K562 (cell line): ENCODE results near the gene SPRING1. TPM values are rescaled to one million over a fixed set of nuclear protein-coding genes. Genes with fewer than 3 reads are reported as not detected.

ENCODE experiments used
- AFF1 ChIP-seq, 2 experiments: fragments of 450-650 bp; IDR thresholded peaks; 2 replicates each; pipeline ENCODE4 v1.6.1; 2018; ENCODE audit warnings: mild to moderate bottlenecking in 2 of 2, low read depth in 1 of 2; ENCODE audit not compliant: partially characterized antibody in 2 of 2
- ASH1L ChIP-seq: fragments of 450-650 bp; IDR thresholded peaks from 2 replicates; pipeline ENCODE4 v1.6.1; 2018; ENCODE audit warnings: borderline replicate concordance, mild to moderate bottlenecking, low read depth; ENCODE audit not compliant: partially characterized antibody
- CREB5 ChIP-seq: fragments of 250-450 bp; sonication (Bioruptor Pico); IDR thresholded peaks from 2 replicates; pipeline ENCODE4 v1.5.0; 2020; ENCODE audit warnings: mild to moderate bottlenecking
- FOSL1 ChIP-seq: fragments of 200-800 bp; sonication (Bioruptor generic); conservative IDR thresholded peaks from 2 replicates; pipeline ENCODE4 v1.6.1; 2016; ENCODE audit warnings: missing genetic modification characterization, missing compliant biosample characterization
- FOXM1 ChIP-seq, 2 experiments: fragments of 450-650 bp in 1 of 2; sonication (generic) in 1 of 2; formaldehyde crosslinking in 1 of 2; IDR thresholded peaks; 2 replicates each; pipeline versions ENCODE4 v1.6.1 to v1.9.0; 2017 to 2022; ENCODE audit warnings: low read depth in 2 of 2, mild to moderate bottlenecking in 2 of 2, missing genetic modification reagents in 1 of 2, moderate library complexity in 1 of 2
- HDGF ChIP-seq: fragments of 450-650 bp; IDR thresholded peaks from 2 replicates; pipeline ENCODE4 v1.6.1; 2016
- ID3 ChIP-seq, 2 experiments: fragments of 250-450 bp in 1 of 2; fragments of 450-650 bp in 1 of 2; sonication (Bioruptor Pico) in 1 of 2; IDR thresholded peaks; 2 replicates each; pipeline versions ENCODE4 v1.6.1 to v1.8.0; 2016 to 2021; ENCODE audit warnings: mild to moderate bottlenecking in 2 of 2, moderate library complexity in 2 of 2, missing compliant biosample characterization in 1 of 2, missing genetic modification characterization in 1 of 2
- MED1 ChIP-seq: sonication (generic); formaldehyde crosslinking; IDR thresholded peaks from 2 replicates; pipeline ENCODE4 v1.8.1; 2023; ENCODE audit warnings: missing genetic modification reagents, borderline replicate concordance
- MTA3 ChIP-seq: fragments of 450-650 bp; formaldehyde crosslinking; IDR thresholded peaks from 2 replicates; pipeline ENCODE4 v1.6.1; 2017; ENCODE audit warnings: mild to moderate bottlenecking, borderline replicate concordance
- NFRKB ChIP-seq: fragments of 450-650 bp; IDR thresholded peaks from 2 replicates; pipeline ENCODE4 v1.6.1; 2016; ENCODE audit warnings: low read depth
- POLR3G ChIP-seq: IDR thresholded peaks from 2 replicates; pipeline ENCODE4 v1.6.1; 2011; ENCODE audit not compliant: insufficient read length, insufficient replicate concordance; ENCODE audit errors: extremely low read depth
- RAD51 ChIP-seq: fragments of 450-650 bp; IDR thresholded peaks from 2 replicates; pipeline ENCODE4 v1.7.1; 2016; ENCODE audit warnings: low read depth, mild to moderate bottlenecking, borderline replicate concordance
- TEAD4 ChIP-seq, 2 experiments: sonication (generic) in 1 of 2; formaldehyde crosslinking in 1 of 2; IDR thresholded peaks; 2 replicates each; pipeline versions ENCODE4 v1.6.1 to v1.8.0; 2012 to 2022; ENCODE audit warnings: borderline replicate concordance in 1 of 2, inconsistent platforms in 1 of 2, low read length in 1 of 2, mild to moderate bottlenecking in 1 of 2, missing genetic modification reagents in 1 of 2
- VEZF1 ChIP-seq: fragments of 200-800 bp; sonication (Bioruptor generic); IDR thresholded peaks from 2 replicates; pipeline ENCODE4 v1.6.1; 2017; ENCODE audit warnings: missing genetic modification characterization, missing compliant biosample characterization
- XRCC5 ChIP-seq: fragments of 200-400 bp; formaldehyde crosslinking; IDR thresholded peaks from 2 replicates; pipeline ENCODE4 v1.6.1; 2017; ENCODE audit warnings: low read depth, mild to moderate bottlenecking, low read length
- ZBTB7A ChIP-seq: IDR thresholded peaks from 2 replicates; pipeline ENCODE4 v1.6.1; 2011; ENCODE audit warnings: low read depth, mild to moderate bottlenecking, low read length, moderate library complexity, borderline replicate concordance; ENCODE audit not compliant: control insufficient read depth
- ZNF347 ChIP-seq: fragments of 450-650 bp; formaldehyde crosslinking; IDR thresholded peaks from 2 replicates; pipeline ENCODE4 v1.4.0; 2020; ENCODE audit warnings: low read depth, mild to moderate bottlenecking, moderate library complexity
- ZNF445 ChIP-seq: fragments of 250-450 bp; sonication (Bioruptor Pico); IDR thresholded peaks from 2 replicates; pipeline ENCODE4 v1.4.0; 2020; ENCODE audit warnings: low read depth, mild to moderate bottlenecking, moderate library complexity
- polyA plus RNA-seq, 8 experiments: library from polyadenylated mRNA; depleted of rRNA in 4 of 8; stranded (reverse) in 5 of 8; unstranded in 3 of 8; fragments of >200 nt; fragmentation: Nextera tagmentation in 2 of 8; fragmentation: Illumina TruSeq in 1 of 8; extraction: Ambion mirVana in 2 of 8; extraction: Trizol in 1 of 8; gene quantifications; 2 replicates each; pipeline versions ENCODE4 v1.2.1 to v1.2.3, GENCODE V29; 2011 to 2014; ENCODE audit warnings: inconsistent platforms in 1 of 8, missing spikeins in 1 of 8
- total RNA-seq, 7 experiments: library from RNA; depleted of rRNA in 6 of 7; stranded (reverse); fragments of >200 nt in 6 of 7; fragmentation: Illumina TruSeq in 2 of 7; extraction: Trizol in 2 of 7; gene quantifications; 2 replicates each; pipeline versions ENCODE4 v1.2.1 to v1.2.3, GENCODE V29; 2011 to 2021; ENCODE audit warnings: low replicate concordance in 1 of 7

Gene SPRING1
- total and polyA plus RNA-seq, 9 of the 15 experiments (the other 6 are each of a cell fraction or from before 2014, with no cell fraction given): 1.1 to 20.0 (median 8.0) TPM

GRCh38 chr12:116736962-116737773 is 701 bp downstream of the SPRING1 start (continued):
- TF ChIP-seq ID3 (CRISPR knock-in tag; IDR thresholded peaks at IDR 0.05) (no peak), ID3 (tag; IDR thresholded peaks at IDR 0.05) (no peak), ZNF347 (CRISPR knock-in tag) (no peak), CREB5 (CRISPR knock-in tag) (no peak), ZBTB7A (no peak), ASH1L (peak; percentile 21), VEZF1 (CRISPR knock-in tag) (no peak), MTA3 (no peak), POLR3G (no peak), HDGF (peak; percentile 67; the same call in 1 of the 2 replicates), NFRKB (peak; percentile 40; the same call in 1 of the 2 replicates), MED1 (CRISPR knock-in tag) (no peak), RAD51 (no peak), XRCC5 (no peak), AFF1 (IDR thresholded peaks at IDR 0.05; ENCODE audit: low read depth in 1 of 2, partially characterized antibody in 2 of 2) (no peak), FOXM1 (IDR thresholded peaks at IDR 0.05; ENCODE audit: low read depth) (no peak), FOXM1 (CRISPR knock-in tag; IDR thresholded peaks at IDR 0.05; ENCODE audit: low read depth) (no peak), FOSL1 (no peak), TEAD4 (IDR thresholded peaks at IDR 0.05; ENCODE audit: low read length) (no peak), TEAD4 (CRISPR knock-in tag; IDR thresholded peaks at IDR 0.05; ENCODE audit: borderline replicate concordance) (no peak), ZNF445 (no peak)
